ENCODE results near the gene HCST.

DNA sequence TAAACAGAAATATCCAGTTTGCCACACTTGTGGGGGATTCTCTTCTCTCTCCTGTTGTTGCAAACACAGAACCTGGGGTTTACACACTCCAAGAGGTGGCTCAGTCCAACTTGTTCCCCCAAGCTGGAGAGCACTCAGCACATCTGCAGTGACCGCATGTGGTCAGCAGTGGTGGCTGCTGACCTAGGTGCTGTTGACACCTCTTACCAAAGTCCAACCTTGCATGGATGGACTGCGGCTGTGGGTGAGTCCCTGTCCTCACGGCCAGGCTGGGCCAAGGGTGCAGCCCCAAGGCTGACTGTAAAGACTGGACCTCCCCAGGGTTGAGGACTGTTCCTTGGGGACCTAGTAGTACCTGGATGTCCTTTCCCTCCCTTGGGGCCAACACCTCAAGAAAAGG, 39.9 kb downstream of the HCST start:
- TF ChIP-seq, protein P1, sequence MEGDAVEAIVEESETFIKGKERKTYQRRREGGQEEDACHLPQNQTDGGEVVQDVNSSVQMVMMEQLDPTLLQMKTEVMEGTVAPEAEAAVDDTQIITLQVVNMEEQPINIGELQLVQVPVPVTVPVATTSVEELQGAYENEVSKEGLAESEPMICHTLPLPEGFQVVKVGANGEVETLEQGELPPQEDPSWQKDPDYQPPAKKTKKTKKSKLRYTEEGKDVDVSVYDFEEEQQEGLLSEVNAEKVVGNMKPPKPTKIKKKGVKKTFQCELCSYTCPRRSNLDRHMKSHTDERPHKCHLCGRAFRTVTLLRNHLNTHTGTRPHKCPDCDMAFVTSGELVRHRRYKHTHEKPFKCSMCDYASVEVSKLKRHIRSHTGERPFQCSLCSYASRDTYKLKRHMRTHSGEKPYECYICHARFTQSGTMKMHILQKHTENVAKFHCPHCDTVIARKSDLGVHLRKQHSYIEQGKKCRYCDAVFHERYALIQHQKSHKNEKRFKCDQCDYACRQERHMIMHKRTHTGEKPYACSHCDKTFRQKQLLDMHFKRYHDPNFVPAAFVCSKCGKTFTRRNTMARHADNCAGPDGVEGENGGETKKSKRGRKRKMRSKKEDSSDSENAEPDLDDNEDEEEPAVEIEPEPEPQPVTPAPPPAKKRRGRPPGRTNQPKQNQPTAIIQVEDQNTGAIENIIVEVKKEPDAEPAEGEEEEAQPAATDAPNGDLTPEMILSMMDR (IDR thresholded peaks at IDR 0.05; ENCODE audit: low read depth, low read length, poor library complexity, severe bottlenecking): no peak
- no peak for TF ChIP-seq EZH2phosphoT487 (IDR thresholded peaks at IDR 0.05; ENCODE audit: borderline replicate concordance, low read length)

Data from DOHH2 (cell line).